Skeletal muscle cell (primary cell): Measurements from ENCODE around the gene SH2D5.

ENCODE experiments used
- DNase-seq: peaks from one replicate; pipeline ENCODE4 v3.0.0-alpha.2; 2010; ENCODE audit warnings: low read depth
- H3K4me3 ChIP-seq: 2 replicates; pipeline ENCODE4 v1.5.1; 2011; ENCODE audit warnings: low read depth, mild to moderate bottlenecking, control low read depth, low read length, moderate library complexity

The SH2D5 gene

GRCh38 chr1:20732588-20733359 is at the start of gene SH2D5:
TSS of gene SH2D5 (minus strand) at chr1:20732703. CDS start at chr1:20728044, 4,659 bp downstream.
- peak within 1 kb of the TSS; percentile 59 for H3K4me3 ChIP-seq
- DNase-seq = peak; percentile 78

- no peak for DNase-seq
- no peak overlapping the region for H3K4me3 ChIP-seq
These were observed 43.2 kb upstream of the SH2D5 start for GRCh38 chr1:20775700-20776099.

GRCh38 chr1:20771780-20772179 is 39.3 kb upstream of the SH2D5 start:
- H3K4me3 ChIP-seq = no peak overlapping the region

GRCh38 chr1:20770314-20771087 is 38.0 kb upstream of the SH2D5 start:
- no peak for DNase-seq
- H3K4me3 ChIP-seq = no peak overlapping the region

More at GRCh38 chr1:20771780-20772179, 39.3 kb upstream of the SH2D5 start:
- DNase-seq = no peak

GRCh38 chr1:20767271-20767670 is 34.8 kb upstream of the SH2D5 start:
- H3K4me3 ChIP-seq = no peak overlapping the region
- DNase-seq = no peak

- no peak for DNase-seq
These were observed 30.9 kb upstream of the SH2D5 start for GRCh38 chr1:20763417-20763816.

GRCh38 chr1:20760322-20760721 is 27.8 kb upstream of the SH2D5 start:
- no peak overlapping the region for H3K4me3 ChIP-seq
- DNase-seq = no peak

More at GRCh38 chr1:20763417-20763816, 30.9 kb upstream of the SH2D5 start:
- no peak overlapping the region for H3K4me3 ChIP-seq

- H3K4me3 ChIP-seq = no peak overlapping the region
- no peak for DNase-seq
These were observed 21.1 kb upstream of the SH2D5 start for GRCh38 chr1:20753589-20753988.

- DNase-seq = no peak
- no peak overlapping the region for H3K4me3 ChIP-seq
These were observed 19.0 kb upstream of the SH2D5 start for GRCh38 chr1:20751462-20751990.

- no peak for DNase-seq
- H3K4me3 ChIP-seq = no peak overlapping the region
These were observed 10.2 kb upstream of the SH2D5 start for GRCh38 chr1:20742671-20743070.

GRCh38 chr1:20740781-20741180 is 8.3 kb upstream of the SH2D5 start:
- no peak for DNase-seq
- no peak overlapping the region for H3K4me3 ChIP-seq

- peak; percentile 7 for DNase-seq
- no peak overlapping the region for H3K4me3 ChIP-seq
These were observed 6.7 kb upstream of the SH2D5 start for GRCh38 chr1:20739225-20739624.

GRCh38 chr1:20735581-20736111 is 3.1 kb upstream of the SH2D5 start:
- H3K4me3 ChIP-seq = no peak overlapping the region
- no peak for DNase-seq

GRCh38 chr1:20733360-20733975 is 965 bp upstream of the SH2D5 start:
- DNase-seq = no peak
- no peak overlapping the region for H3K4me3 ChIP-seq

- DNase-seq = peak; percentile 20
- H3K4me3 ChIP-seq = peak overlapping the region; percentile 59
These were observed 374 bp downstream of the SH2D5 start for GRCh38 chr1:20732071-20732587.

GRCh38 chr1:20731057-20731991 is 1.2 kb downstream of the SH2D5 start:
- peak overlapping the region; percentile 59 for H3K4me3 ChIP-seq
- no peak for DNase-seq

GRCh38 chr1:20730690-20731056 is 1.8 kb downstream of the SH2D5 start:
- no peak overlapping the region for H3K4me3 ChIP-seq
- no peak for DNase-seq

- no peak overlapping the region for H3K4me3 ChIP-seq
- DNase-seq = no peak
These were observed 2.4 kb downstream of the SH2D5 start for GRCh38 chr1:20729990-20730689.
